IPS-18c (cell line): Measurements from ENCODE around the gene DDX41.
A peak's percentile ranks its signal among the peaks of the same experiment; 100 is the strongest.

Experiments
- H3K4me3 ChIP-seq: 2 replicates; pipeline ENCODE4 v1.7.0; 2013; ENCODE audit warnings: low read depth, mild to moderate bottlenecking, low read length, moderate library complexity; ENCODE audit not compliant: insufficient read depth
- H3K9me3 ChIP-seq: one replicate; pipeline ENCODE4 v1.6.1; 2013; ENCODE audit warnings: mild to moderate bottlenecking, low read length, moderate library complexity; ENCODE audit not compliant: control insufficient read depth, insufficient read depth

Gene DDX41

GRCh38 chr5:177483042-177483441, 33.7 kb downstream of the DDX41 start:
- Histone ChIP-seq H3K9me3 (no peaks in the 10 kb centered on the region), H3K4me3 (no peak overlapping the region)

GRCh38 chr5:177482359-177482795, 34.4 kb downstream of the DDX41 start:
- Histone ChIP-seq H3K4me3 (no peak overlapping the region), H3K9me3 (no peaks in the 10 kb centered on the region)

- H3K4me3 ChIP-seq, result no peak overlapping the region
These were observed 37.0 kb downstream of the DDX41 start for GRCh38 chr5:177479774-177480173.

GRCh38 chr5:177478711-177479646, 37.8 kb downstream of the DDX41 start:
- H3K4me3 ChIP-seq, result no peak overlapping the region
- H3K9me3 ChIP-seq, result no peaks in the 10 kb centered on the region

More at GRCh38 chr5:177479774-177480173, 37.0 kb downstream of the DDX41 start:
- H3K9me3 ChIP-seq, result no peaks in the 10 kb centered on the region

GRCh38 chr5:177477701-177478477, 38.9 kb downstream of the DDX41 start:
- no peaks in the 10 kb centered on the region for H3K9me3 ChIP-seq
- H3K4me3 ChIP-seq, result no peak overlapping the region

GRCh38 chr5:177476531-177477233, 40.1 kb downstream of the DDX41 start:
- H3K4me3 ChIP-seq, result no peak overlapping the region
- H3K9me3 ChIP-seq, result no peaks in the 10 kb centered on the region

GRCh38 chr5:177475563-177476427, 41.0 kb downstream of the DDX41 start:
- Histone ChIP-seq H3K9me3 (no peaks in the 10 kb centered on the region), H3K4me3 (no peak overlapping the region)

- Histone ChIP-seq H3K9me3 (no peaks in the 10 kb centered on the region), H3K4me3 (peak overlapping the region; percentile 1; the same call in 1 of the 2 replicates)
These were observed 41.8 kb downstream of the DDX41 start for GRCh38 chr5:177474846-177475562.

- Histone ChIP-seq H3K9me3 (no peaks in the 10 kb centered on the region), H3K4me3 (no peak overlapping the region)
These were observed 42.7 kb downstream of the DDX41 start for GRCh38 chr5:177474002-177474476.

GRCh38 chr5:177473443-177474001, 43.2 kb downstream of the DDX41 start, which contains the start of gene DBN1:
Gene DBN1 (minus strand): TSS chr5:177473634. CDS start chr5:177473521, 113 bp downstream.
- Histone ChIP-seq H3K4me3 (peak within 1 kb of the TSS; percentile 81), H3K9me3 (no peaks in the 10 kb centered on the region)

- H3K9me3 ChIP-seq, result no peaks in the 10 kb centered on the region
These were observed 44.0 kb downstream of the DDX41 start for GRCh38 chr5:177472460-177473442.

GRCh38 chr5:177471610-177472356, 45.0 kb downstream of the DDX41 start:
- no peaks in the 10 kb centered on the region for H3K9me3 ChIP-seq
- H3K4me3 ChIP-seq, result peak overlapping the region; percentile 81

More at GRCh38 chr5:177472460-177473442, 44.0 kb downstream of the DDX41 start:
- peak overlapping the region; percentile 81 for H3K4me3 ChIP-seq

GRCh38 chr5:177470759-177471536, 45.8 kb downstream of the DDX41 start:
- H3K4me3 ChIP-seq, result peak overlapping the region; percentile 11; the same call in 1 of the 2 replicates
- H3K9me3 ChIP-seq, result no peaks in the 10 kb centered on the region
